Endothelial cell of umbilical vein (primary cell): ENCODE measurements around the gene CDCP1. TPM values are rescaled to one million over a fixed set of nuclear protein-coding genes. Genes with fewer than 3 reads are reported as not detected.

Source experiments
- BruUV-seq: library from RNA; stranded (reverse); fragments of 400-500 nt; replicated peaks from 2 replicates; lab custom pipeline; 2021; lab: Mats Ljungman, UMichigan
- CTCF ChIA-PET: fragments of 300-600, 350-600 bp; sonication (Branson Sonifier 250); formaldehyde crosslinking; loops from one replicate; lab custom pipeline; 2021; ENCODE audit warnings: antibody characterized with exemption, inconsistent platforms; lab: Charles Lee
- POLR2A ChIA-PET: fragments of 300-600, 350-600 bp; sonication (Branson Sonifier 250); formaldehyde crosslinking; loops from one replicate; lab custom pipeline; 2021; ENCODE audit warnings: antibody characterized with exemption, inconsistent platforms; lab: Charles Lee
- DNase-seq: peaks from one replicate; pipeline ENCODE4 v3.0.0-alpha.2; 2011; ENCODE audit warnings: low read depth, low spot score
- FAIRE-seq: peaks from 2 replicates; lab custom pipeline; 2011; peaks lifted over from hg19 to GRCh38; lab: Jason Lieb, UNC
- H2AFZ ChIP-seq: 2 replicates; pipeline ENCODE4 v1.6.0; 2012; ENCODE audit warnings: low read depth, low read length, control low read depth, inconsistent platforms
- H3K27ac ChIP-seq: 2 replicates; pipeline ENCODE4 v1.5.1; 2011; ENCODE audit warnings: low read depth, mild to moderate bottlenecking, control low read depth, low read length, moderate library complexity; ENCODE audit not compliant: insufficient read depth
- H3K27me3 ChIP-seq, 2 experiments: 2 replicates each; pipeline versions ENCODE4 v1.6.0 to v1.6.1; 2011; ENCODE audit warnings: low read length in 2 of 2, mixed read lengths in 1 of 2; ENCODE audit not compliant: control insufficient read depth in 2 of 2, insufficient read depth in 2 of 2
- H3K36me3 ChIP-seq, 2 experiments: 2 replicates in 1 of 2; 3 replicates in 1 of 2; pipeline ENCODE4 v1.5.1; 2011; ENCODE audit warnings: low read length in 2 of 2, mild to moderate bottlenecking in 1 of 2, moderate library complexity in 1 of 2; ENCODE audit not compliant: control insufficient read depth in 2 of 2, insufficient read depth in 2 of 2; ENCODE audit errors: extremely low read depth in 1 of 2
- H3K4me1 ChIP-seq: 3 replicates; pipeline ENCODE4 v1.5.1; 2011; ENCODE audit warnings: mild to moderate bottlenecking, low read length; ENCODE audit not compliant: control insufficient read depth, insufficient read depth; ENCODE audit errors: extremely low read depth
- H3K4me2 ChIP-seq: 2 replicates; pipeline ENCODE4 v1.6.1; 2011; ENCODE audit warnings: low read length, control low read depth, mixed read lengths; ENCODE audit not compliant: insufficient read depth
- H3K4me3 ChIP-seq, 3 experiments: fragments of 200-600 bp in 1 of 3; sonication (generic), shearing (Covaris generic) in 1 of 3; replicated peaks in 1 of 3; 2 replicates each; pipeline ENCODE4 v1.5.1; 2011 to 2016; ENCODE audit warnings: control low read depth in 3 of 3, low read length in 3 of 3, mild to moderate bottlenecking in 2 of 3, inconsistent platforms in 1 of 3, low read depth in 1 of 3, moderate library complexity in 1 of 3; ENCODE audit not compliant: insufficient read depth in 1 of 3
- H3K79me2 ChIP-seq: 2 replicates; pipeline ENCODE4 v1.6.0; 2012; ENCODE audit warnings: low read length, inconsistent platforms; ENCODE audit not compliant: control insufficient read depth, insufficient read depth
- H3K9ac ChIP-seq: replicated peaks from 2 replicates; pipeline ENCODE3; 2011; ENCODE audit warnings: low read length, control low read depth; ENCODE audit not compliant: insufficient read depth; ENCODE audit errors: extremely low read depth
- H3K9me1 ChIP-seq: replicated peaks from 3 replicates; pipeline ENCODE4 v1.6.0; 2011; ENCODE audit warnings: mild to moderate bottlenecking, low read length; ENCODE audit not compliant: control insufficient read depth, insufficient read depth; ENCODE audit errors: extremely low read depth
- H3K9me3 ChIP-seq: replicated peaks from 2 replicates; pipeline ENCODE4 v1.5.1; 2012; ENCODE audit warnings: low read length, inconsistent platforms; ENCODE audit not compliant: control insufficient read depth, insufficient read depth
- H4K20me1 ChIP-seq: replicated peaks from 2 replicates; pipeline ENCODE3; 2011; ENCODE audit warnings: mild to moderate bottlenecking, low read length; ENCODE audit not compliant: control insufficient read depth, insufficient read depth; ENCODE audit errors: extremely low read depth
- CTCF ChIP-seq, 2 donors: IDR thresholded peaks; 1 replicate in 1 of 2; 2 replicates in 1 of 2; pipeline ENCODE4 v1.5.1; 2011; ENCODE audit warnings: low read length in 2 of 2, mild to moderate bottlenecking in 2 of 2, moderate library complexity in 2 of 2, control low read depth in 1 of 2, inconsistent platforms in 1 of 2, low read depth in 1 of 2; ENCODE audit not compliant: insufficient read depth in 1 of 2; ENCODE audit errors: extremely low read depth in 1 of 2
- EZH2 ChIP-seq: IDR thresholded peaks from 2 replicates; pipeline ENCODE4 v1.6.1; 2012; ENCODE audit warnings: borderline replicate concordance, low read depth, mild to moderate bottlenecking, moderate library complexity, low read length, inconsistent platforms; ENCODE audit not compliant: severe bottlenecking
- FOS ChIP-seq: IDR thresholded peaks from 2 replicates; pipeline ENCODE4 v1.6.1; 2011; ENCODE audit warnings: mild to moderate bottlenecking, low read length, moderate library complexity, borderline replicate concordance; ENCODE audit not compliant: insufficient read depth
- GATA2 ChIP-seq: IDR thresholded peaks from 2 replicates; pipeline ENCODE4 v1.7.0; 2011; ENCODE audit warnings: low read depth, mild to moderate bottlenecking, moderate library complexity, mixed read lengths, low read length; ENCODE audit not compliant: insufficient read length, insufficient read depth
- JUN ChIP-seq: IDR thresholded peaks from 2 replicates; pipeline ENCODE4 v1.6.1; 2011; ENCODE audit warnings: borderline replicate concordance, low read depth; ENCODE audit not compliant: insufficient read length, insufficient read depth
- MYC ChIP-seq: IDR thresholded peaks from one replicate; pipeline ENCODE4 v1.6.1; 2011; ENCODE audit warnings: mild to moderate bottlenecking, low read depth, low read length
- POLR2A ChIP-seq: IDR thresholded peaks from 2 replicates; pipeline ENCODE4 v1.6.1; 2012; ENCODE audit warnings: low read depth, mild to moderate bottlenecking, control low read depth, low read length
- POLR2AphosphoS5 ChIP-seq: IDR thresholded peaks from 2 replicates; pipeline ENCODE4 v1.6.1; 2012; ENCODE audit warnings: low read depth, mild to moderate bottlenecking, control low read depth, low read length, moderate library complexity; ENCODE audit not compliant: insufficient read depth
- dilution Hi-C: fragments of 300-500 bp; cut with MboI; formaldehyde crosslinking; loops from one replicate; pipeline ENCODE4 v1.15.0; 2019; ENCODE audit warnings: low sequenced_read_pairs; ENCODE audit not compliant: extremely low pct_ligation_motif_present
- intact Hi-C: fragments of 100-400 bp; cut with micrococcal nuclease; formaldehyde crosslinking; loops from one replicate; pipeline ENCODE4 v1.10.0; 2022
- polyA plus RNA-seq, 4 experiments: library from polyadenylated mRNA; depleted of rRNA in 3 of 4; stranded (reverse) in 3 of 4; unstranded in 1 of 4; fragments of >200 nt; gene quantifications; 2 replicates each; pipeline versions ENCODE4 v1.2.1 to v1.2.3, GENCODE V29; 2011 to 2012; ENCODE audit warnings: missing spikeins in 1 of 4
- total RNA-seq: library from RNA; stranded (reverse); gene quantifications from 2 replicates; pipeline ENCODE4 v1.2.3, GENCODE V29; 2021
- TF ChIP-seq, protein P1 (sequence below): IDR thresholded peaks from 2 replicates; pipeline ENCODE4 v1.6.1; 2011; ENCODE audit not compliant: insufficient read depth, insufficient read length

Gene CDCP1
- total and polyA plus RNA-seq, 2 donors (not counting 3 experiments of a cell fraction or from before 2014, with no cell fraction given) = 0.01 to 0.22 TPM

GRCh38 chr3:45140141-45140769 lies 5.9 kb downstream of the CDCP1 start:
- Histone ChIP-seq H3K9me1 (no peaks in the 10 kb centered on the region), H2AFZ (peak overlapping the region; percentile 32), H3K4me1 (peaks cover 3% of the 10 kb centered on the region), H3K9ac (no peak overlapping the region), H3K4me2 (no peak overlapping the region), H3K36me3 (no peaks in the 10 kb centered on the region), H3K9me3 (no peaks in the 10 kb centered on the region), H4K20me1 (no peaks in the 10 kb centered on the region), H3K27me3 (peaks cover 8 to 13% of the 10 kb centered on the region in 2 experiments), H3K79me2 (no peaks in the 10 kb centered on the region), H3K27ac (no peak overlapping the region), H3K4me3 (no peak overlapping the region)
- intact Hi-C loops = no loop called here
- BruUV-seq = no TSS peak
- POLR2A ChIA-PET = no interaction called here
- CTCF ChIA-PET = interaction anchor here (0.7 to 1.4 kb wide), 4 partner anchors 14 to 70 kb away, joined by 3 to 5 read pairs (median 4); no protein-coding TSS in a partner anchor
- no peak for TF ChIP-seq JUN
- dilution Hi-C loops = no loop called here
- no peak for FAIRE-seq
- no peak for DNase-seq

DNA sequence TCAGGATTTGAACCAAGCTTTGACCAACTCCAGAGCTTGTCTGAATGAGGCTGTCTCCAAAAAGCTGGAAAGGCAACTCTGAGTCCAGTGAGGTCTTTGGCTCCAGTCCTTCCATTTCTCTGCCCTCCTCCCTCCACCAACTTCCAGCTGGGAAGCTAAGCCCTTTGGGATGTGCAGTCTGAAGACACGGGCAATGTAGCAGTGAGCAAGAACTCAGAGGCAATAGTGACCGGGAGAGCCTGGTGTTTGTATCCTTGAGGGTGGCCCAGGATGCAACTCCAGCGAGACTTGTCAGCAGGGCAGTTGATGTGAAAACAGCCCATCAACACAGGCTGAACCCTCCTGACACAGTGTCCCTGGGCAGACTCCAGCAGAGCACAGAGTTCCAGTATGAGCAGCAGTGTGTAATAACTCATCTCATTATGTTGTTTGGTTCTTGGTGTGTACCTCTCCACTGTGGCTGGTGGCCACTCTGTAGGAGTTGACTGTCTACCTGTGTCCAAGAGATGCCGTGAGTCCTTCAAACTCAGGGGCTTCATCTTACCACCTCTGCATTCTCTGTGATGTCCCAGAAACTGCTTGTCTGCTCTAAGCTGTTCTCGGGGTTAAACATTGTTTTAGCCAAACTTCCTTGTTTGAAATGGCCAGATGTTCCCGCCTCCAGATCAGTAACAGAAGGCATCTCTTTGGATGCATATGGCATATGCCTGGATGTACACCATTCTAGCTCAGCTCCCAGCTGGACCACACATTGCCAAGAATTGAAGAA lies 6.6 kb downstream of the CDCP1 start:
- Histone ChIP-seq H3K27ac (no peak overlapping the region), H4K20me1 (no peaks in the 10 kb centered on the region), H3K9me1 (no peaks in the 10 kb centered on the region), H3K36me3 (no peaks in the 10 kb centered on the region), H3K79me2 (no peaks in the 10 kb centered on the region), H2AFZ (peak overlapping the region; percentile 13), H3K4me2 (no peak overlapping the region), H3K9me3 (no peaks in the 10 kb centered on the region), H3K4me3 (no peak overlapping the region), H3K9ac (no peak overlapping the region), H3K27me3 (peaks cover 7 to 8% of the 10 kb centered on the region in 2 experiments), H3K4me1 (no peaks in the 10 kb centered on the region)
- CTCF ChIA-PET = interaction anchor here (1.1 to 2.1 kb wide), 5 partner anchors 14 to 71 kb away, joined by 3 to 11 read pairs (median 4); no protein-coding TSS in a partner anchor
- POLR2A ChIA-PET = no interaction called here
- FAIRE-seq (no peak), DNase-seq (no peak)
- no TSS peak for BruUV-seq
- TF ChIP-seq GATA2 (no peak), POLR2A (no peak), JUN (no peak), POLR2AphosphoS5 (no peak), FOS (no peak), EZH2 (no peak), MYC (no peak), CTCF (IDR thresholded peaks at IDR 0.05; ENCODE audit: extremely low read depth in 1 of 2, insufficient read depth in 1 of 2, low read depth in 1 of 2, low read length in 2 of 2) (no peak)
- TF ChIP-seq, protein P1, sequence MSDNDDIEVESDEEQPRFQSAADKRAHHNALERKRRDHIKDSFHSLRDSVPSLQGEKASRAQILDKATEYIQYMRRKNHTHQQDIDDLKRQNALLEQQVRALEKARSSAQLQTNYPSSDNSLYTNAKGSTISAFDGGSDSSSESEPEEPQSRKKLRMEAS = no peak
- dilution Hi-C loops = no loop called here
- intact Hi-C loops = no loop called here
